D721Med (cell line): Measurements from ENCODE around the gene KIAA0825.
"Not testable (repeated sequence)": the region's sequence is repeated elsewhere in the genome, so short reads cannot be mapped to it uniquely, and the experiment has no call there.

Source experiments
- DNase-seq: peaks from one replicate; pipeline ENCODE4 v3.0.0; 2011; ENCODE audit warnings: low spot score; ENCODE audit not compliant: insufficient read length
- FAIRE-seq: peaks from 2 replicates; lab custom pipeline; 2011; peaks lifted over from hg19 to GRCh38; lab: Jason Lieb, UNC
- CTCF ChIP-seq: IDR thresholded peaks from 2 replicates; pipeline ENCODE4 v1.5.1; 2012; ENCODE audit warnings: mild to moderate bottlenecking, control low read depth; ENCODE audit not compliant: insufficient read depth; ENCODE audit errors: missing control alignments

The KIAA0825 gene

GRCh38 chr5:94159144-94159543 is 459.3 kb downstream of the KIAA0825 start:
- no peak for TF ChIP-seq CTCF
- no peak for FAIRE-seq
- no peak for DNase-seq

GRCh38 chr5:94157704-94158539 is 460.5 kb downstream of the KIAA0825 start:
- TF ChIP-seq CTCF, result no peak
- FAIRE-seq, result no peak
- no peak for DNase-seq

GRCh38 chr5:94154672-94155071 is 463.7 kb downstream of the KIAA0825 start:
- DNase-seq, result no peak
- TF ChIP-seq CTCF, result no peak
- FAIRE-seq, result no peak

- FAIRE-seq (no peak), DNase-seq (no peak)
- TF ChIP-seq CTCF, result no peak
Observed at GRCh38 chr5:94153736-94154450, 464.5 kb downstream of the KIAA0825 start.

GRCh38 chr5:94143621-94144020 is 474.8 kb downstream of the KIAA0825 start:
- not testable (repeated sequence) for DNase-seq, FAIRE-seq

GRCh38 chr5:94140300-94140699 is 478.1 kb downstream of the KIAA0825 start:
- no peak for TF ChIP-seq CTCF
- DNase-seq (no peak), FAIRE-seq (no peak)

GRCh38 chr5:94130077-94130476 is 488.3 kb downstream of the KIAA0825 start:
- FAIRE-seq, result no peak
- TF ChIP-seq CTCF, result no peak
- DNase-seq, result no peak
